Activated B cell treated with CpG ODN at 0.5 μM for 24 hours (primary cell): Measurements from ENCODE around the gene GPRIN3. TPM values are rescaled to one million over a fixed set of nuclear protein-coding genes. Genes with fewer than 3 reads are reported as not detected.

Experiments
- ATAC-seq: fragments of 200-7000 bp; cut with Tn5 transposase; one replicate; pipeline ENCODE4 v1.10.0; 2021; ENCODE audit warnings: low read depth, mild to moderate bottlenecking, moderate library complexity
- CTCF ChIA-PET: fragments of 350-600 bp; sonication (Branson Sonifier 250); formaldehyde crosslinking; loops from one replicate; lab custom pipeline; 2021; ENCODE audit warnings: antibody characterized with exemption; lab: Charles Lee
- POLR2A ChIA-PET: fragments of 350-600 bp; sonication (Branson Sonifier 250); formaldehyde crosslinking; loops from one replicate; lab custom pipeline; 2021; ENCODE audit warnings: antibody characterized with exemption; lab: Charles Lee
- DNase-seq: peaks from one replicate; pipeline ENCODE4 v3.0.0; 2022
- H3K27ac Mint-ChIP-seq: one replicate; pipeline ENCODE4 v1.8.0; 2020; ENCODE audit warnings: mixed read lengths
- H3K27me3 Mint-ChIP-seq: one replicate; pipeline ENCODE4 v1.8.0; 2021; ENCODE audit warnings: mixed read lengths
- H3K36me3 Mint-ChIP-seq: one replicate; pipeline ENCODE4 v1.8.0; 2021; ENCODE audit warnings: low read depth, mixed read lengths
- H3K4me1 Mint-ChIP-seq: one replicate; pipeline ENCODE4 v1.8.0; 2021; ENCODE audit warnings: mixed read lengths
- H3K4me3 Mint-ChIP-seq: one replicate; pipeline ENCODE4 v1.8.0; 2020; ENCODE audit warnings: mild to moderate bottlenecking, mixed read lengths
- H3K9me3 Mint-ChIP-seq: one replicate; pipeline ENCODE4 v1.8.0; 2020; ENCODE audit warnings: mixed read lengths
- CTCF ChIP-seq: fragments of 200-600 bp; IDR thresholded peaks from one replicate; pipeline ENCODE4 v1.8.0; 2022; ENCODE audit warnings: antibody characterized with exemption, mild to moderate bottlenecking
- intact Hi-C: fragments of 100-400 bp; cut with micrococcal nuclease; formaldehyde crosslinking; loops from one replicate; pipeline ENCODE4 v1.15.1; 2024
- total RNA-seq: library from RNA; stranded (reverse); gene quantifications from 2 replicates; pipeline ENCODE4 v1.2.3, GENCODE V29; 2022

GPRIN3 gene
- total RNA-seq, 1 donor from 2014 or later: 1.8 TPM

GRCh38 chr4:89351201-89351600, 43.6 kb upstream of the GPRIN3 start:
- intact Hi-C loops: no loop called here
- POLR2A ChIA-PET: no interaction called here
- TF ChIP-seq CTCF: no peak
- peaks cover 12% of the 10 kb centered on the region for H3K9me3 Mint-ChIP-seq
- H3K27ac Mint-ChIP-seq: no peak overlapping the region
- CTCF ChIA-PET: no interaction called here
- H3K4me3 Mint-ChIP-seq: no peak overlapping the region
- H3K36me3 Mint-ChIP-seq: no peaks in the 10 kb centered on the region
- no peaks in the 10 kb centered on the region for H3K4me1 Mint-ChIP-seq
- DNase-seq (no peak), ATAC-seq (no peak)
- H3K27me3 Mint-ChIP-seq: no peaks in the 10 kb centered on the region

GRCh38 chr4:89347363-89348025, 39.9 kb upstream of the GPRIN3 start:
- H3K9me3 Mint-ChIP-seq: peaks cover 12% of the 10 kb centered on the region
- DNase-seq (no peak), ATAC-seq (no peak)
- H3K4me3 Mint-ChIP-seq: no peak overlapping the region
- H3K36me3 Mint-ChIP-seq: no peaks in the 10 kb centered on the region
- intact Hi-C loops: no loop called here
- CTCF ChIA-PET: no interaction called here
- no peak overlapping the region for H3K27ac Mint-ChIP-seq
- no peak for TF ChIP-seq CTCF
- POLR2A ChIA-PET: no interaction called here
- H3K27me3 Mint-ChIP-seq: no peaks in the 10 kb centered on the region
- no peaks in the 10 kb centered on the region for H3K4me1 Mint-ChIP-seq

- no peak overlapping the region for H3K4me3 Mint-ChIP-seq
- H3K27ac Mint-ChIP-seq: no peak overlapping the region
- CTCF ChIA-PET: no interaction called here
- DNase-seq (no peak), ATAC-seq (no peak)
- POLR2A ChIA-PET: no interaction called here
- H3K27me3 Mint-ChIP-seq: peaks cover 2% of the 10 kb centered on the region
- no peak for TF ChIP-seq CTCF
- H3K4me1 Mint-ChIP-seq: no peaks in the 10 kb centered on the region
- H3K9me3 Mint-ChIP-seq: peaks cover 12% of the 10 kb centered on the region
- H3K36me3 Mint-ChIP-seq: no peaks in the 10 kb centered on the region
- intact Hi-C loops: no loop called here
Observed at GRCh38 chr4:89344571-89344970, 37.0 kb upstream of the GPRIN3 start.

GRCh38 chr4:89338206-89338605, 30.6 kb upstream of the GPRIN3 start:
- no peak for DNase-seq
- peaks cover 4% of the 10 kb centered on the region for H3K27me3 Mint-ChIP-seq
- no peaks in the 10 kb centered on the region for H3K4me1 Mint-ChIP-seq
- ChIA-PET POLR2A (no interaction called here), CTCF (interaction anchor here (0.8 to 1.1 kb wide), 2 partner anchors 39 to 95 kb away, joined by 3 read pairs; no protein-coding TSS in a partner anchor)
- H3K4me3 Mint-ChIP-seq: no peak overlapping the region
- no peak for TF ChIP-seq CTCF
- no peak overlapping the region for H3K27ac Mint-ChIP-seq
- no peak for ATAC-seq
- H3K36me3 Mint-ChIP-seq: no peaks in the 10 kb centered on the region
- intact Hi-C loops: no loop called here
- H3K9me3 Mint-ChIP-seq: no peaks in the 10 kb centered on the region

DNA sequence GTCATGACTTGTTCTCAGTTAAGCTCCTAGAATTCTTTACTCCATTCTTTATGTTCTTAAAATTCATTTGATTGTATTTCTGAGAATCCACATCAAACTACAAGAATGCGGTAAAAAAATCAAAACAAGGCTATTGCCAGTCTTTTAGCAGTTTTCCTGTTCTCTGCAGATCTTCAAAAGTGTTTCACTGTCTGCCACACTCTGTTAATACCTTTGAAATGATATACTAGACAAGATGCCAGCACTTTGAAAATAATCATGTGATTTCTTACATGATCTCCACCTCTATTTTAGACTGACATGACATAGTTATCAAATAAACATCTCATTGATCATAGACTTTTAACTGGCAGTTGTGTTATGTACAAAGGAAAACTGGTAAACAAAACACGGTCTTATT, 30.1 kb upstream of the GPRIN3 start:
- no peak for ATAC-seq
- no peaks in the 10 kb centered on the region for H3K4me1 Mint-ChIP-seq
- H3K36me3 Mint-ChIP-seq: no peaks in the 10 kb centered on the region
- H3K27ac Mint-ChIP-seq: no peak overlapping the region
- intact Hi-C loops: no loop called here
- TF ChIP-seq CTCF: no peak
- H3K27me3 Mint-ChIP-seq: peaks cover 4% of the 10 kb centered on the region
- ChIA-PET CTCF (interaction anchor here (0.8 kb wide), 1 partner anchor 95 kb away, joined by 3 read pairs; no protein-coding TSS in a partner anchor), POLR2A (no interaction called here)
- H3K4me3 Mint-ChIP-seq: no peak overlapping the region
- DNase-seq: no peak
- no peaks in the 10 kb centered on the region for H3K9me3 Mint-ChIP-seq
